ENCODE measurements around the gene ZNF107.
"Not testable (repeated sequence)": the region's sequence is repeated elsewhere in the genome, so short reads cannot be mapped to it uniquely, and the experiment has no call there.

The ZNF107 gene

GRCh38 chr7:64642875-64643274, 23.1 kb upstream of the ZNF107 start:
- FAIRE-seq (no peak), DNase-seq (ENCODE audit: insufficient read length, low spot score) (no peak)

- no peak for FAIRE-seq
- DNase-seq (ENCODE audit: insufficient read length, low spot score), result no peak
These were observed 22.4 kb upstream of the ZNF107 start for GRCh38 chr7:64643566-64643965.

- FAIRE-seq, result no peak
- no peak for DNase-seq (ENCODE audit: insufficient read length, low spot score)
These were observed 14.7 kb upstream of the ZNF107 start for GRCh38 chr7:64651203-64651602.

- no peak for FAIRE-seq
- no peak for DNase-seq (ENCODE audit: insufficient read length, low spot score)
These were observed 14.2 kb upstream of the ZNF107 start for GRCh38 chr7:64651632-64652165.

- DNase-seq (ENCODE audit: insufficient read length, low spot score) (no peak), FAIRE-seq (no peak)
These were observed 12.1 kb upstream of the ZNF107 start for GRCh38 chr7:64653721-64654401.

GRCh38 chr7:64654796-64655548, 11.0 kb upstream of the ZNF107 start:
- DNase-seq (ENCODE audit: insufficient read length, low spot score) (no peak), FAIRE-seq (no peak)

- FAIRE-seq, result no peak
- no peak for DNase-seq (ENCODE audit: insufficient read length, low spot score)
These were observed 10.1 kb upstream of the ZNF107 start for GRCh38 chr7:64655811-64656210.

GRCh38 chr7:64656489-64656888, 9.4 kb upstream of the ZNF107 start:
- FAIRE-seq (no peak), DNase-seq (ENCODE audit: insufficient read length, low spot score) (no peak)

GRCh38 chr7:64662091-64662490, 3.8 kb upstream of the ZNF107 start:
- FAIRE-seq; DNase-seq (ENCODE audit: insufficient read length, low spot score): not testable (repeated sequence)

- no peak for FAIRE-seq
These were observed 724 bp downstream of the ZNF107 start for GRCh38 chr7:64666663-64667050.

GRCh38 chr7:64667311-64667710, 1.4 kb downstream of the ZNF107 start:
- DNase-seq (ENCODE audit: insufficient read length, low spot score), result no peak
- FAIRE-seq, result no peak

More at GRCh38 chr7:64666663-64667050, 724 bp downstream of the ZNF107 start:
- no peak for DNase-seq (ENCODE audit: insufficient read length, low spot score)

- FAIRE-seq, result no peak
- no peak for DNase-seq (ENCODE audit: insufficient read length, low spot score)
These were observed 6.5 kb downstream of the ZNF107 start for GRCh38 chr7:64672414-64672813.

- no peak for FAIRE-seq
- DNase-seq (ENCODE audit: insufficient read length, low spot score), result no peak
These were observed 19.2 kb downstream of the ZNF107 start for GRCh38 chr7:64685091-64685490.

- DNase-seq (ENCODE audit: insufficient read length, low spot score), result no peak
- FAIRE-seq, result no peak
These were observed 19.8 kb downstream of the ZNF107 start for GRCh38 chr7:64685741-64686140.

GRCh38 chr7:64686493-64687184, 20.7 kb downstream of the ZNF107 start:
- DNase-seq (ENCODE audit: insufficient read length, low spot score), result no peak

GRCh38 chr7:64687249-64687648, 21.3 kb downstream of the ZNF107 start:
- FAIRE-seq (no peak), DNase-seq (ENCODE audit: insufficient read length, low spot score) (no peak)

More at GRCh38 chr7:64686493-64687184, 20.7 kb downstream of the ZNF107 start:
- FAIRE-seq, result no peak

- DNase-seq (ENCODE audit: insufficient read length, low spot score) (no peak), FAIRE-seq (no peak)
These were observed 23.1 kb downstream of the ZNF107 start for GRCh38 chr7:64688988-64689387.

GRCh38 chr7:64691831-64692230, 25.9 kb downstream of the ZNF107 start:
- DNase-seq (ENCODE audit: insufficient read length, low spot score) (no peak), FAIRE-seq (no peak)

GRCh38 chr7:64697863-64698262, 31.9 kb downstream of the ZNF107 start:
- not testable (repeated sequence) for FAIRE-seq; DNase-seq (ENCODE audit: insufficient read length, low spot score)

GRCh38 chr7:64706625-64707292, 40.8 kb downstream of the ZNF107 start:
- FAIRE-seq (no peak), DNase-seq (ENCODE audit: insufficient read length, low spot score) (no peak)

- not testable (repeated sequence) for FAIRE-seq; DNase-seq (ENCODE audit: insufficient read length, low spot score)
These were observed 52.0 kb downstream of the ZNF107 start for GRCh38 chr7:64717896-64718295.

Measured in HTR-8/SVneo (cell line).